Activated B cell treated with CpG ODN at 0.5 μM for 24 hours (primary cell): ENCODE data around the gene CADM3. TPM values are rescaled to one million over a fixed set of nuclear protein-coding genes. Genes with fewer than 3 reads are reported as not detected.

Source experiments
- ATAC-seq: fragments of 200-7000 bp; cut with Tn5 transposase; one replicate; pipeline ENCODE4 v1.10.0; 2021; ENCODE audit warnings: low read depth, mild to moderate bottlenecking, moderate library complexity
- CTCF ChIA-PET: fragments of 350-600 bp; sonication (Branson Sonifier 250); formaldehyde crosslinking; loops from one replicate; lab custom pipeline; 2021; ENCODE audit warnings: antibody characterized with exemption; lab: Charles Lee
- POLR2A ChIA-PET: fragments of 350-600 bp; sonication (Branson Sonifier 250); formaldehyde crosslinking; loops from one replicate; lab custom pipeline; 2021; ENCODE audit warnings: antibody characterized with exemption; lab: Charles Lee
- DNase-seq: peaks from one replicate; pipeline ENCODE4 v3.0.0; 2022
- H3K27ac Mint-ChIP-seq: one replicate; pipeline ENCODE4 v1.8.0; 2020; ENCODE audit warnings: mixed read lengths
- H3K27me3 Mint-ChIP-seq: one replicate; pipeline ENCODE4 v1.8.0; 2021; ENCODE audit warnings: mixed read lengths
- H3K36me3 Mint-ChIP-seq: one replicate; pipeline ENCODE4 v1.8.0; 2021; ENCODE audit warnings: low read depth, mixed read lengths
- H3K4me1 Mint-ChIP-seq: one replicate; pipeline ENCODE4 v1.8.0; 2021; ENCODE audit warnings: mixed read lengths
- H3K4me3 Mint-ChIP-seq: one replicate; pipeline ENCODE4 v1.8.0; 2020; ENCODE audit warnings: mild to moderate bottlenecking, mixed read lengths
- H3K9me3 Mint-ChIP-seq: one replicate; pipeline ENCODE4 v1.8.0; 2020; ENCODE audit warnings: mixed read lengths
- CTCF ChIP-seq: fragments of 200-600 bp; IDR thresholded peaks from one replicate; pipeline ENCODE4 v1.8.0; 2022; ENCODE audit warnings: antibody characterized with exemption, mild to moderate bottlenecking
- intact Hi-C: fragments of 100-400 bp; cut with micrococcal nuclease; formaldehyde crosslinking; loops from one replicate; pipeline ENCODE4 v1.15.1; 2024
- total RNA-seq: library from RNA; stranded (reverse); gene quantifications from 2 replicates; pipeline ENCODE4 v1.2.3, GENCODE V29; 2022

CADM3 gene
- total RNA-seq, 1 donor from 2014 or later = 0.84 TPM

- no peak for DNase-seq
- H3K36me3 Mint-ChIP-seq = no peaks in the 10 kb centered on the region
- TF ChIP-seq CTCF = no peak
- no peak overlapping the region for H3K27ac Mint-ChIP-seq
- ChIA-PET CTCF (no interaction called here), POLR2A (no interaction called here)
- ATAC-seq = no peak
- peaks cover 35% of the 10 kb centered on the region for H3K27me3 Mint-ChIP-seq
- peaks cover 14% of the 10 kb centered on the region for H3K9me3 Mint-ChIP-seq
- H3K4me3 Mint-ChIP-seq = no peak overlapping the region
- no peaks in the 10 kb centered on the region for H3K4me1 Mint-ChIP-seq
- intact Hi-C loops = no loop called here
Observed at GRCh38 chr1:159248311-159248710, 76.9 kb downstream of the CADM3 start.

- Mint-ChIP-seq H3K9me3 (peaks cover 11% of the 10 kb centered on the region), H3K4me1 (no peaks in the 10 kb centered on the region), H3K27ac (no peak overlapping the region), H3K4me3 (no peak overlapping the region), H3K36me3 (no peaks in the 10 kb centered on the region), H3K27me3 (peaks cover 31% of the 10 kb centered on the region)
- ATAC-seq = no peak
- CTCF ChIA-PET = no interaction called here
- intact Hi-C loops = no loop called here
- POLR2A ChIA-PET = no interaction called here
- TF ChIP-seq CTCF = no peak
- no peak for DNase-seq
Observed at GRCh38 chr1:159250638-159251216, 79.3 kb downstream of the CADM3 start.

Other genes with a start within 250 kb of the CADM3 start
- 5.4 and 5.8 TPM in 2 replicates for gene PYHIN1, start 240.1 kb upstream of the CADM3 start, total RNA-seq
- 145 and 160 TPM in 2 replicates for gene IFI16, start 161.7 kb upstream of the CADM3 start, total RNA-seq
- gene AIM2, start 94.8 kb upstream of the CADM3 start, total RNA-seq = 46.5 and 53.3 TPM in 2 replicates
- gene ACKR1, start 33.3 kb downstream of the CADM3 start, total RNA-seq = 0.18 TPM in 1 of 2 replicates, not detected in the other
- not detected in 2 replicates for gene FCER1A, start 130.7 kb downstream of the CADM3 start, total RNA-seq